Measurements from ENCODE around the gene ANTXRL. TPM values are rescaled to one million over a fixed set of nuclear protein-coding genes. Genes with fewer than 3 reads are reported as not detected.
"Not testable (repeated sequence)": the region's sequence is repeated elsewhere in the genome, so short reads cannot be mapped to it uniquely, and the experiment has no call there.

Gene ANTXRL
- polyA plus RNA-seq (2012; ENCODE audit: low read depth, missing spikeins) = not detected

DNA sequence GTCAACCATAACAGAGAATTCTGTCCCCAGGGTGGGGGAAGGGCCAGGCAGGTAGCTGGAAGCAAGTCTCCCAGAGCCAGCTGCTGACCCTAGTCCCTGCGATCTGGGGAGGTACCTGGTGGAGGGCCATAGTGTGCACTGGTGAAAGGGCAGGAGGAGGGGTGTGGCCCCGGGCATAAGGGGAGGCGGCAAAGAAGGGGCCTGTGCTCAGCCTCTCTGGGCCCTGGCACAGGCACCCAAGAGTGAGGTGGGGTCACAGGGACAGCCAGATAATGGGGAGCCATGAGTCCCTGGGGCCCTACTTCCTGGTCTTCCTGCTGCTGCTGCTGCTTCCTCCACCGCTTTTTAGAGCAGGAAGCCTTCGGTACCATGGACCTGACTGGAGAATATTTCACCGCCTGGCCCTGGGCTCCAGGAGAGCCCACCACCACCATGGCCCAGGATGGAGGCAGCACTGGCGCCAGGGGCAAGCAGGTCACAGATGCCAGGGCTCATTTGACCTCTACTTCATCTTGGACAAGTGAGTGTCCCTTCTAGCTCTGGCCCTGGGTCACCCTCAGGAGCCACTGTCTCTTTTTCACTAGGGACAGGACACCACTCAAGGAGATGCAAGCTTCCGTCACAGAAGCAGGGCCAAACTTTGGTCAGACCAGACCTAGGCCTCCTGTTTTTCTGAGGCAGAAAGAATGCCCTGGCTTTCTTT, at the start of gene ANTXRL:
ANTXRL (plus strand) TSS at position 7 of the 703 bp plus-strand sequence; CDS start at position 273, 266 bp downstream.
- no peak for DNase-seq (ENCODE audit: insufficient read length, low spot score)
- FAIRE-seq = no peak
- TF ChIP-seq POU2F2 (IDR thresholded peaks at IDR 0.05; ENCODE audit: low read depth, low read length) = no peak

GRCh38 chr10:46237815-46238510, 48.8 kb upstream of the ANTXRL start:
- FAIRE-seq (no peak), DNase-seq (ENCODE audit: insufficient read length, low spot score) (no peak)
- TF ChIP-seq TAF1 (IDR thresholded peaks at IDR 0.05; ENCODE audit: low read depth, low read length) = no peak
- no peak for TF ChIP-seq POLR2A (IDR thresholded peaks at IDR 0.05; ENCODE audit: low read depth, low read length)
- no peak for TF ChIP-seq SPI1 (IDR thresholded peaks at IDR 0.05; ENCODE audit: low read depth, low read length)
- TF ChIP-seq PAX5 (IDR thresholded peaks at IDR 0.05; ENCODE audit: insufficient read depth, low read length, severe bottlenecking) = no peak
- TF ChIP-seq POU2F2 (IDR thresholded peaks at IDR 0.05; ENCODE audit: low read depth, low read length) = no peak
- no peak for TF ChIP-seq POLR2AphosphoS5 (IDR thresholded peaks at IDR 0.05; ENCODE audit: low read depth, low read length)

DNA sequence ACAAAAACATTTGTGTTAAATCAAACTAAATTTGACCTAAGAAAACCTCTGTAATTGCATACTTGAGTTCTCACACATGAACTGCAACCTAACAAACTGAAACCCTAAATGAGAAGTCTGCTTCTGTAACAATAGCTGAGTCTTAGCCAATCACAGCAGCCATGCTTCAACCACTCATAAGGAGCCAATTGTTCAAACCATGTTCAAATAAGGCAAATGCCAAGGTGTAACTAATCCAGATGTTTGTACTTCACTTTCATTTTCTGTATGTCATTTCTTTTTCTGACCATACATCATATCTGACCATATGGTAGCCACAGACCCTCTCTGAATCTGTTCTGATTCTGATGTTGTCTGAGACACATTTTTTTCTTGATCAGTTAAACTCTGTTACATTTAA, 47.5 kb upstream of the ANTXRL start:
- DNase-seq (ENCODE audit: insufficient read length, low spot score) (no peak), FAIRE-seq (no peak)
- TF ChIP-seq POLR2A (IDR thresholded peaks at IDR 0.05; ENCODE audit: low read depth, low read length) (no peak), SPI1 (IDR thresholded peaks at IDR 0.05; ENCODE audit: low read depth, low read length) (no peak), POLR2AphosphoS5 (IDR thresholded peaks at IDR 0.05; ENCODE audit: low read depth, low read length) (no peak), PAX5 (IDR thresholded peaks at IDR 0.05; ENCODE audit: insufficient read depth, low read length, severe bottlenecking) (no peak), TAF1 (IDR thresholded peaks at IDR 0.05; ENCODE audit: low read depth, low read length) (no peak), POU2F2 (IDR thresholded peaks at IDR 0.05; ENCODE audit: low read depth, low read length) (no peak)

- DNase-seq (ENCODE audit: insufficient read length, low spot score) = no peak
- TF ChIP-seq POLR2A (IDR thresholded peaks at IDR 0.05; ENCODE audit: low read depth, low read length) (no peak), POU2F2 (IDR thresholded peaks at IDR 0.05; ENCODE audit: low read depth, low read length) (no peak), TAF1 (IDR thresholded peaks at IDR 0.05; ENCODE audit: low read depth, low read length) (no peak), SPI1 (IDR thresholded peaks at IDR 0.05; ENCODE audit: low read depth, low read length) (no peak), PAX5 (IDR thresholded peaks at IDR 0.05; ENCODE audit: insufficient read depth, low read length, severe bottlenecking) (no peak), POLR2AphosphoS5 (IDR thresholded peaks at IDR 0.05; ENCODE audit: low read depth, low read length) (no peak)
- no peak for FAIRE-seq
Observed at GRCh38 chr10:46239993-46240683, 46.7 kb upstream of the ANTXRL start.

GRCh38 chr10:46240684-46241565, 45.9 kb upstream of the ANTXRL start:
- FAIRE-seq (no peak), DNase-seq (ENCODE audit: insufficient read length, low spot score) (no peak)
- TF ChIP-seq POLR2AphosphoS5 (IDR thresholded peaks at IDR 0.05; ENCODE audit: low read depth, low read length) (no peak), POLR2A (IDR thresholded peaks at IDR 0.05; ENCODE audit: low read depth, low read length) (no peak), SPI1 (IDR thresholded peaks at IDR 0.05; ENCODE audit: low read depth, low read length) (no peak), TAF1 (IDR thresholded peaks at IDR 0.05; ENCODE audit: low read depth, low read length) (no peak), POU2F2 (IDR thresholded peaks at IDR 0.05; ENCODE audit: low read depth, low read length) (no peak), PAX5 (IDR thresholded peaks at IDR 0.05; ENCODE audit: insufficient read depth, low read length, severe bottlenecking) (no peak)

GRCh38 chr10:46245381-46245900, 41.4 kb upstream of the ANTXRL start:
- no peak for TF ChIP-seq POLR2AphosphoS5 (IDR thresholded peaks at IDR 0.05; ENCODE audit: low read depth, low read length)
- no peak for TF ChIP-seq PAX5 (IDR thresholded peaks at IDR 0.05; ENCODE audit: insufficient read depth, low read length, severe bottlenecking)
- no peak for TF ChIP-seq POU2F2 (IDR thresholded peaks at IDR 0.05; ENCODE audit: low read depth, low read length)
- no peak for TF ChIP-seq POLR2A (IDR thresholded peaks at IDR 0.05; ENCODE audit: low read depth, low read length)
- TF ChIP-seq TAF1 (IDR thresholded peaks at IDR 0.05; ENCODE audit: low read depth, low read length) = no peak
- DNase-seq (ENCODE audit: insufficient read length, low spot score) (no peak), FAIRE-seq (no peak)

DNA sequence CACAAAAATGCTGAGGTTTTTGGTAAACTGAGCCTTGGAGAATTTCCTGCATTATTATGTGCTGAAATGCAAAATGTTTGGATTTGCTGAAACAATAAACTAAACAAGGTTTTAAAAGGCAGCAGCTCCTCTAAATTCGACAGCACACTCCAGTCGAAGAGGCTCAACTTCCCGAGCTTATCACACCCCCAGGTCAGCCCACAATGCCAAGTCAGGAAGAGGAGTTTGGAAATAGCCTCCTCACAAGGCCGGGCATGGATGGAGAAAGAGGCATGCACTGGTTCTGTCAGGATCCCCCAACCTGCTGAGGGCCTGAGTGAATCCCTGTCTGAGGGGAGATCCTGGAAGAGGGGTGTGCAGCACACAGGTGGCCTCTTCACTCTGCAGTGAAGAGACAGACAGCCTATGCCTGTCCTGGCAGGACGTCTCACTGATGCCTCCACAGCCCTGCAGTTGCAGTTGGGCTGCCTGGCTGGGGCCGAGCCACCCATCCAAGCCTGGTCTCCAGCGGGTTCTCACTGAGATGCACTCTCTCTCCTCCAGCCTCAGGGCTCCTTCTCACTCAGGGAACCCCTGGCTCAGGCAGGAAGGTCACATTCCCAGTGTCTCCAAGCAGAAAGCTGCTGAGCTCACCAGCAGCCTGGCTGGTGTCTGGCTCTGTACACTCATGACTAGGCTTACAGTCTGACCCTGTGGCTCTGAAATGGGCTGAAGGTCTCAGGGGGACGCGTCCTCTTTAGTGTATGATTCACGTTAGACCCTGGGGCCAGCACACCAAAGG, 40.2 kb upstream of the ANTXRL start:
- DNase-seq (ENCODE audit: insufficient read length, low spot score); FAIRE-seq: not testable (repeated sequence)

DNA sequence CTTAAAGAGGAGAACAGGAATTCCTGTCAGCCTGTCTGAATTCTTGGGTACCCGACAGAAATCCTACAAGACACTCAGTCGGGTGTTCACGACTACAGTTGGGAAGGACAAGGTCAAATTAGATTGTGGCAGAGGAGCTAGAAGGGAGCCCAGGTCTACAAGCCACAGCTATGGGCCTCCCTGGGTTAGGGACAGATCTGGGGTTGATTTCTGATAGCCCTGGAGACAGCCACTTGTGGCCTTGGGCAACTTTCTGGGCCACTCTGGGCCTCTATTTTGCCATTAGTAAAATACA, 39.7 kb upstream of the ANTXRL start:
- no peak for TF ChIP-seq SPI1 (IDR thresholded peaks at IDR 0.05; ENCODE audit: low read depth, low read length)
- TF ChIP-seq PAX5 (IDR thresholded peaks at IDR 0.05; ENCODE audit: insufficient read depth, low read length, severe bottlenecking) = no peak
- no peak for TF ChIP-seq TAF1 (IDR thresholded peaks at IDR 0.05; ENCODE audit: low read depth, low read length)
- TF ChIP-seq POU2F2 (IDR thresholded peaks at IDR 0.05; ENCODE audit: low read depth, low read length) = no peak
- no peak for TF ChIP-seq POLR2A (IDR thresholded peaks at IDR 0.05; ENCODE audit: low read depth, low read length)
- TF ChIP-seq POLR2AphosphoS5 (IDR thresholded peaks at IDR 0.05; ENCODE audit: low read depth, low read length) = no peak
- no peak for FAIRE-seq
- DNase-seq (ENCODE audit: insufficient read length, low spot score) = no peak
